ENCODE data around the gene CABP5.

DNA sequence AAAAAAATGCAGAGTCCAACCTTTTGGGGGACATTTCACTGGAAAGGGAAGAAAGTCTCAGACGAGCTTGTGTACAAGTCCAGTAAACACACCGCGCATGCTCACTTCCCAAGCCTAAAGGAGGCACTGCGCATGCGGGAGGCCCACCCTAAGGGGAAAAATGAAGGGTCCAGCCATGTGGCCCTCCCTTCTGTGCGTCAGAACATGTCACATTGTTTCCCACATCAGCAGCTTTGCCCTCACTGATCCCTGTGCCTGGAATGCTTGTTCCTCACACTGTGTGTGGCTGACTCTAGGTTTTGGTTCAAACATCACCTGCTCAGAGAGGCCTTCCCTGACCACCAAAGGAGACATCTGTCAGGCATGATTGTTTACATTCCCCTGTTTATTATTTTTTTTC lies 45.1 kb downstream of the CABP5 start:
- TF ChIP-seq, protein P1, sequence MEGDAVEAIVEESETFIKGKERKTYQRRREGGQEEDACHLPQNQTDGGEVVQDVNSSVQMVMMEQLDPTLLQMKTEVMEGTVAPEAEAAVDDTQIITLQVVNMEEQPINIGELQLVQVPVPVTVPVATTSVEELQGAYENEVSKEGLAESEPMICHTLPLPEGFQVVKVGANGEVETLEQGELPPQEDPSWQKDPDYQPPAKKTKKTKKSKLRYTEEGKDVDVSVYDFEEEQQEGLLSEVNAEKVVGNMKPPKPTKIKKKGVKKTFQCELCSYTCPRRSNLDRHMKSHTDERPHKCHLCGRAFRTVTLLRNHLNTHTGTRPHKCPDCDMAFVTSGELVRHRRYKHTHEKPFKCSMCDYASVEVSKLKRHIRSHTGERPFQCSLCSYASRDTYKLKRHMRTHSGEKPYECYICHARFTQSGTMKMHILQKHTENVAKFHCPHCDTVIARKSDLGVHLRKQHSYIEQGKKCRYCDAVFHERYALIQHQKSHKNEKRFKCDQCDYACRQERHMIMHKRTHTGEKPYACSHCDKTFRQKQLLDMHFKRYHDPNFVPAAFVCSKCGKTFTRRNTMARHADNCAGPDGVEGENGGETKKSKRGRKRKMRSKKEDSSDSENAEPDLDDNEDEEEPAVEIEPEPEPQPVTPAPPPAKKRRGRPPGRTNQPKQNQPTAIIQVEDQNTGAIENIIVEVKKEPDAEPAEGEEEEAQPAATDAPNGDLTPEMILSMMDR (IDR thresholded peaks at IDR 0.05) = no peak
- no peak for TF ChIP-seq POLR2A (IDR thresholded peaks at IDR 0.05)
- TF ChIP-seq EP300 (IDR thresholded peaks at IDR 0.05) = no peak

Data from tibial nerve (tissue), 4 donors.